NB4 (cell line): Measurements from ENCODE around the gene LMOD3.

Source experiments
- DNase-seq: peaks from one replicate; pipeline ENCODE4 v3.0.0; 2010; ENCODE audit warnings: low read depth
- H3K4me3 ChIP-seq: one replicate; pipeline ENCODE4 v1.5.1; 2011; ENCODE audit warnings: mild to moderate bottlenecking, low read depth, low read length, moderate library complexity
- MYC ChIP-seq: IDR thresholded peaks from 2 replicates; pipeline ENCODE4 v1.6.1; 2011; ENCODE audit warnings: low read depth, low read length
- POLR2A ChIP-seq: IDR thresholded peaks from 2 replicates; pipeline ENCODE4 v1.6.1; 2011; ENCODE audit warnings: mild to moderate bottlenecking; ENCODE audit not compliant: insufficient read length; ENCODE audit errors: extremely low read depth
- TF ChIP-seq, protein P1 (sequence below): IDR thresholded peaks from one replicate; pipeline ENCODE4 v1.5.1; 2012; ENCODE audit warnings: low read depth, low read length
- TF ChIP-seq, protein P2 (sequence below): IDR thresholded peaks from 2 replicates; pipeline ENCODE4 v1.6.1; 2011; ENCODE audit warnings: low read depth, low read length

The LMOD3 gene

DNA sequence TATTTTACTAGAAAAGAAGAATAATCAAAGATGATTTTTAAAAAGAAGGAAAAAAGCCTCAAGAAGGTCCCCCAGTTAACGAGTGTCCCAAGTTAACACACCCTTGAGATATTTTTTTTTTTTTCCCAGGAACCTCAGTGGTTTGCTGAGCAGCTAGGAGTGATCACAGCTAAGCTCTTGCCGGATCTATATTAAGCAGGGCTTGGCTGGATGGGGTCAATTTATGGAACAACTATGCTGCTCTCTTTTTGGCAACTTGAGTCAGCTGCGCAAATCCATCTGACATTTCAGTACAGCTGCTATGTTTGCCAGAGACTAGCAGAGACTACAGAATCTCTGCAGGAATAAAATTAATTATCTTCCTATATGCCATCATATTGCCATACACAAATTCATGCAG is at the start of gene LMOD3:
Gene LMOD3, minus strand, starts transcription at position 193 of the 400 bp plus-strand sequence. CDS start 209 bp downstream, outside the sequence.
- H3K4me3 ChIP-seq, result no peak within 1 kb of the TSS
- TF ChIP-seq, protein P1, sequence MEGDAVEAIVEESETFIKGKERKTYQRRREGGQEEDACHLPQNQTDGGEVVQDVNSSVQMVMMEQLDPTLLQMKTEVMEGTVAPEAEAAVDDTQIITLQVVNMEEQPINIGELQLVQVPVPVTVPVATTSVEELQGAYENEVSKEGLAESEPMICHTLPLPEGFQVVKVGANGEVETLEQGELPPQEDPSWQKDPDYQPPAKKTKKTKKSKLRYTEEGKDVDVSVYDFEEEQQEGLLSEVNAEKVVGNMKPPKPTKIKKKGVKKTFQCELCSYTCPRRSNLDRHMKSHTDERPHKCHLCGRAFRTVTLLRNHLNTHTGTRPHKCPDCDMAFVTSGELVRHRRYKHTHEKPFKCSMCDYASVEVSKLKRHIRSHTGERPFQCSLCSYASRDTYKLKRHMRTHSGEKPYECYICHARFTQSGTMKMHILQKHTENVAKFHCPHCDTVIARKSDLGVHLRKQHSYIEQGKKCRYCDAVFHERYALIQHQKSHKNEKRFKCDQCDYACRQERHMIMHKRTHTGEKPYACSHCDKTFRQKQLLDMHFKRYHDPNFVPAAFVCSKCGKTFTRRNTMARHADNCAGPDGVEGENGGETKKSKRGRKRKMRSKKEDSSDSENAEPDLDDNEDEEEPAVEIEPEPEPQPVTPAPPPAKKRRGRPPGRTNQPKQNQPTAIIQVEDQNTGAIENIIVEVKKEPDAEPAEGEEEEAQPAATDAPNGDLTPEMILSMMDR, result no peak
- no peak for TF ChIP-seq POLR2A
- no peak for TF ChIP-seq MYC
- TF ChIP-seq, protein P2, sequence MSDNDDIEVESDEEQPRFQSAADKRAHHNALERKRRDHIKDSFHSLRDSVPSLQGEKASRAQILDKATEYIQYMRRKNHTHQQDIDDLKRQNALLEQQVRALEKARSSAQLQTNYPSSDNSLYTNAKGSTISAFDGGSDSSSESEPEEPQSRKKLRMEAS, result no peak
- no peak for DNase-seq

DNA sequence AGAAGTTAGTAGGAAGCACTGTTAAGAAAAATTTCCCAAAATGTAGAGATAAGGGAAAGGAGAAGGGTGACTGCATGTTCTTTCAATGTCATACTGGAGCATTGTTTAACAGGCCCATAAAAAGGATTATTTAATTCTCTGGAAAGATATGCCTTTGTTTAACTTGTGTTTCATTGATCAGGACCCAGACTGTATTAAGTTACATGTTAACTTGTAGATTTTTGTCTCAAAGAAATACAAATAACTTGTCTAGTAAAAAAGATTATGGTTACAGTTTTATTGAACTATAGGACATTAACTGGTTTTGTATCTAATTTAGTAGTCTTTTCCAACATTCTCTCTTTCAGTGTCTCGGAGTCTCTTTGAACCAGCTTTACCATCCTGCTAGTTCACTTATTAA is 49.7 kb upstream of the LMOD3 start:
- no peak for DNase-seq
- no peak overlapping the region for H3K4me3 ChIP-seq
- TF ChIP-seq, protein P1, result no peak
- TF ChIP-seq POLR2A (no peak), MYC (no peak)
- TF ChIP-seq, protein P2, result no peak

DNA sequence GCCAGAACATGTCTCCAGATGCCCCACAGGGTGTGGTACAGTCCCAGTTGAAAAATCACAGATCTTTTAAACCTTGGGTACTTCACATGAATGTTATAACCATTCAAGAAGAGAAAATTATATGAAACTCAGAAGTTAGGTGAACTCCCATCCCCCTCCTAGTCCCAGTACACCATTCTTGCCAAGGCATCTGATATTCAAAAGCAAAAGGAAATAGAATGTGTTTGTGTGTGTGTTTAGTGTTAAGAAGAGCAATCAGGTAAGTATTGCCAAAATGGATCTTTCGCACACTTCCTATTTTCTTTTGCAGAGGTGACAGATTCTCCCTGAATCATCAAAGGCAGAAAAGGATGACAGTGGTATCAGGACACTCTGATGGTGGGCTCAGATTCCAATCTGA is 44.1 kb upstream of the LMOD3 start:
- TF ChIP-seq MYC, result no peak
- TF ChIP-seq, protein P2, result no peak
- TF ChIP-seq, protein P1, result no peak
- TF ChIP-seq POLR2A, result no peak
- no peak for DNase-seq
- H3K4me3 ChIP-seq, result no peak overlapping the region

DNA sequence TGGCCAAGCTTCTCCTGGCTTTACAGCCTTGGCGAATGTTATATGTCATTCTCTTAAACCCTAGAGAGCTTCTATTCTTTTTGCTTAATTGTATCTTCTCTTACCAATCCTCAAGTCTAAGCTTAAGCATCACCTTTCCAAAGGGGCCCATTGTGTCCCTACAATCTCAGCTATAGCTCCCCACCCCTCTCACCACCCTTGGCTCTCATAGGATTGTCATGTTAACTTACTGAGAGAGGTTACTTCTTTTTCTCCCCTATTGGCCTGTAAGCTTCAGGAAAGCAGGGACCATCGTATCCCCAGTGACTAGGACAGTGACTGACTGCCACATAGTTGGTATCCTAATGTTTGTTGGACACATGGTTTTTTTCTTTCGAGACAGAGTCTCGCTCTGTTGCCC is 43.3 kb upstream of the LMOD3 start:
- TF ChIP-seq, protein P1, result no peak
- TF ChIP-seq, protein P2, result no peak
- no peak for TF ChIP-seq MYC
- TF ChIP-seq POLR2A, result no peak
- DNase-seq, result no peak
- no peak overlapping the region for H3K4me3 ChIP-seq

DNA sequence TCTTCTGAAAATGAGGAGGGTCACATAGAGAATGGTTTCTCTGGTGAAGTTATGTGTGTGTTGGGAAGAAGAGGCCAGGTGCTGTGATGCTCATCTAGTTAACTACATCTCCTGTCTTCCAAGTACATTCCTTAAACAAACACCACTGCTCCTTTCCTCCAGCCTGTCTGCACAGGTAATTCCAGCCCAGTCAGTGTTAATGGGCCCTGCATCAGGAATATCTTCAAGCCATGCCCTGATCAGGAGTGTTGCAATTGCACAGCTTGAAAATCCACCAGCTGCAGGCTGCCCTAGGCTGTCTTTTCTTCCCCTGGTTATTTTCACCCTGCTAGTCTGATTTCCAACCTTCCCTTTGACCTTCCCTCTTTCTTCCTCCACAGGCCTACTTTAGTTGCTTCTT is 41.9 kb upstream of the LMOD3 start:
- no peak for DNase-seq
- no peak overlapping the region for H3K4me3 ChIP-seq
- no peak for TF ChIP-seq MYC
- TF ChIP-seq, protein P1, result no peak
- no peak for TF ChIP-seq POLR2A
- TF ChIP-seq, protein P2, result no peak
